Mucosa of rectum (tissue), 2 donors: ENCODE results near the gene SLFN12.

Source experiments
- H3K27ac ChIP-seq, 2 donors: one replicate each; pipeline ENCODE4 v1.7.0; 2013; ENCODE audit warnings: inconsistent platforms in 2 of 2, low read depth in 2 of 2, low read length in 2 of 2
- H3K27me3 ChIP-seq, 2 donors: one replicate each; pipeline ENCODE4 v1.7.0; 2013; ENCODE audit warnings: low read length in 2 of 2; ENCODE audit not compliant: control insufficient read depth in 2 of 2, insufficient read depth in 2 of 2
- H3K36me3 ChIP-seq, 2 donors: one replicate each; pipeline ENCODE4 v1.7.0; 2013; ENCODE audit warnings: low read length in 2 of 2; ENCODE audit not compliant: control insufficient read depth in 2 of 2, insufficient read depth in 2 of 2
- H3K4me1 ChIP-seq, 2 donors: one replicate each; pipeline ENCODE4 v1.7.0; 2013; ENCODE audit warnings: low read length in 2 of 2, mild to moderate bottlenecking in 1 of 2; ENCODE audit not compliant: control insufficient read depth in 2 of 2, insufficient read depth in 2 of 2
- H3K4me3 ChIP-seq, 2 donors: one replicate each; pipeline ENCODE4 v1.7.0; 2013; ENCODE audit warnings: low read length in 2 of 2
- H3K9ac ChIP-seq, 2 donors: one replicate each; pipeline ENCODE4 v1.7.0; 2013; ENCODE audit warnings: low read length in 2 of 2, low read depth in 1 of 2, mild to moderate bottlenecking in 1 of 2
- H3K9me3 ChIP-seq, 2 donors: one replicate each; pipeline ENCODE4 v1.7.0; 2013; ENCODE audit warnings: low read length in 2 of 2; ENCODE audit not compliant: control insufficient read depth in 2 of 2
- donor health status: healthy.
- donor health status: Normal muscosa, but diverticular disease.

SLFN12 gene

DNA sequence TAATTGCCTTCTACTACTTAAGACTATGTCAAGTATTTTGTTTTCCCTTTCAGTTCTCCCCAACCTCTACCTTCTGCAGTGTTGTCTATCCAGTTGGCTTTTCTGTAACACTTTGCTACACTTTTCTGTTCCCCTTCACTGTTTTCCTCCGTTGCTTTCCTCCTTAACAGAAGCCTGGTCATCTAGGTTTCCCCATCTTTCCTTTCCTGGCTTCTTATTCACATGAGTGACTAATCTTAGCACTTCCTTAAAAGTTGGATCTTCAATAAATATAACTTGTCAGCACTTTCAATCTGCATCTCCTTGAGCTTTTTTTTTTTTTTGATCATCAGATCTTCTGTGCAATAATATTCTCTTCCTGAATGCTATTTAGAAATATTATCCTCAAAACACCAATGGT is 56.1 kb downstream of the SLFN12 start:
- Histone ChIP-seq H3K27me3 (peaks cover 0 to 9% of the 10 kb centered on the region in 2 donors), H3K27ac (no peak overlapping the region), H3K4me3 (no peak overlapping the region), H3K9me3 (no peaks in the 10 kb centered on the region), H3K4me1 (peaks cover 0 to 2% of the 10 kb centered on the region in 2 donors), H3K9ac (no peak overlapping the region), H3K36me3 (no peaks in the 10 kb centered on the region)

DNA sequence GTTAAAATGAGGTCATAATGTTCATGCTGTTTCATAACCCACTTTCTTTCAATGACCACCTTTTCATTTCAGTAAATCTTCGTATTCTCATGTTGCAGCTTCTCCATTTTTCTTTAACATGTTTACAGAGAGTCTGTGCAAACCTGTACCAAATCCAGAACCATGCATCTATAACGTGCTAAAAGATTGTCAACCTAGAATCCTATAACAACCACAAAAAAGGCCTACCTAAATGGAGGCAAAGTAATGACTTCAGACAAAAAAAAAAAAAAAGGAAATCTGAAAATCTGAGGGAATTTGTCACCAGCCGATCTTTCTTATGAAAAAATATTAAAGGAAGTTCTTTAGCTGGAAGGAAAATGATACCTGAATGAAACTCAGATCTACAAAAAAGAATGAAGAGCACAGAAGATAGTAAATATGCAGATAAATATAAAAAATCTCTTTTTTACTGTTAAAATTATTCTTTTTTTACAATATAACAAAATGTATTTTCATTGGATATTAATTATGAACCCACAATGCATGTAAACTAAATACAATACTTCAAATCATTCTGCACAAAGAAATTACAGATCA is 57.4 kb downstream of the SLFN12 start:
- H3K27me3 ChIP-seq: peaks cover 0 to 9% of the 10 kb centered on the region in 2 donors
- peak overlapping the region; percentile 91 to 92 for H3K27ac ChIP-seq
- no peaks in the 10 kb centered on the region for H3K36me3 ChIP-seq
- H3K9ac ChIP-seq: peak overlapping the region; percentile 79 to 83
- peak overlapping the region; percentile 75 to 81 for H3K4me3 ChIP-seq
- no peaks in the 10 kb centered on the region for H3K9me3 ChIP-seq
- peaks cover 0 to 2% of the 10 kb centered on the region in 2 donors for H3K4me1 ChIP-seq

GRCh38 chr17:35373984-35374765 is 58.1 kb downstream of the SLFN12 start:
- peak overlapping the region; percentile 91 to 92 for H3K27ac ChIP-seq
- H3K9ac ChIP-seq: peak overlapping the region; percentile 79 to 83
- peaks cover 0 to 9% of the 10 kb centered on the region in 2 donors for H3K27me3 ChIP-seq
- no peaks in the 10 kb centered on the region for H3K9me3 ChIP-seq
- H3K4me1 ChIP-seq: peaks cover 0 to 2% of the 10 kb centered on the region in 2 donors
- H3K36me3 ChIP-seq: no peaks in the 10 kb centered on the region
- peak overlapping the region; percentile 75 to 81 for H3K4me3 ChIP-seq

DNA sequence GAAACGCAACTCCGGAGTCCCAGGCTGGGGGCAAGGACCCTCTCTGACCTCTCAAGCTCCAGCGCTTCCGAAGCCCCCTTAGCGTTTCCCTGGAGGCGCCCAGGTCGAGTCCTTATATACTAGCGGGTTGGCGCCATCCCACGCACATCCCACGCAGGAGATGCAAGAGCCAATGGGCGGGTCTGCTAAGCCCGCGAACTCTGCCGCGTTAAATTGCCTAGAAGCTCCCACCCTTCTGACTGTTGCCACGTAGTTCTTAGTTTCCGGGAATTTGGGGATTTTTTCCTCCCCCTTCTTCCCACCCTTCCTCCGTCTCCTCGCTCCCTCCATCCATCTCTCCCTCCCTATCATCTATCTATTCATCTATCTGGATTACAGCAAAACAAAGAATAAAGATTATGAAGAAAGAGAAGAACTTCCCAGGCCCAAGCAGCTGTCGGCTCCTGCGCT is 58.7 kb downstream of the SLFN12 start, which contains the start of gene SLFN11:
Gene SLFN11, minus strand, starts transcription at position 88 of the 450 bp plus-strand sequence. CDS start 9,814 bp downstream, outside the sequence.
- H3K9ac ChIP-seq: peak within 1 kb of the TSS; percentile 79 to 83
- H3K9me3 ChIP-seq: no peaks in the 10 kb centered on the region
- no peaks in the 10 kb centered on the region for H3K36me3 ChIP-seq
- peaks cover 0 to 4% of the 10 kb centered on the region in 2 donors for H3K4me1 ChIP-seq
- H3K27me3 ChIP-seq: peaks cover 0 to 9% of the 10 kb centered on the region in 2 donors
- H3K4me3 ChIP-seq: peak within 1 kb of the TSS; percentile 75 to 81
- H3K27ac ChIP-seq: peak within 1 kb of the TSS; percentile 91 to 92

- Histone ChIP-seq H3K4me1 (peaks cover 5 to 9% of the 10 kb centered on the region in 2 donors), H3K27me3 (peaks cover 0 to 9% of the 10 kb centered on the region in 2 donors), H3K36me3 (no peaks in the 10 kb centered on the region), H3K27ac (peak overlapping the region; percentile 91 to 92), H3K9me3 (no peaks in the 10 kb centered on the region), H3K9ac (peak overlapping the region; percentile 79 to 83), H3K4me3 (peak overlapping the region; percentile 75 to 81)
These were observed 59.3 kb downstream of the SLFN12 start for GRCh38 chr17:35372846-35373533.

DNA sequence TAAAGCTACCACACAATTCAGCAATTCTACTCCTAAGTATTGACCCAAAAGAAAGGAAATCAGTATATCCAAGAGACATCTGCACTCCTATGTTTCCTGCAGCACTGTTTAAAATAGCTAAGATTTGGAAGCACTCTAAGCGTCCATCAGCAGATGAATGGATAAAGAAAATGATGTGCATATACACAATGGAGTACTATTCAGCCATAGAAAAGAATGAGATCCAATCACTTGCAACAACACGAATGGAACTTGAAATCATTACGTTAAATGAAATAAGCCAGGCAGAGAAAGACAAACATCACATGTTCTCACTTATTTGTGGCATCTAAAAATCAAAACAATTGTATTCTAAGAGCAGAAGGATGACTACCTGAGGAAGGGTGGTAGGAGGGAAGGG is 60.4 kb downstream of the SLFN12 start:
- Histone ChIP-seq H3K27me3 (peaks cover 0 to 9% of the 10 kb centered on the region in 2 donors), H3K27ac (no peak overlapping the region), H3K36me3 (no peaks in the 10 kb centered on the region), H3K4me1 (peaks cover 6 to 18% of the 10 kb centered on the region in 2 donors), H3K9ac (no peak overlapping the region), H3K4me3 (no peak overlapping the region), H3K9me3 (no peaks in the 10 kb centered on the region)

- Histone ChIP-seq H3K9me3 (no peaks in the 10 kb centered on the region), H3K27ac (peak overlapping the region; percentile 28 to 38), H3K9ac (no peak overlapping the region), H3K36me3 (no peaks in the 10 kb centered on the region), H3K27me3 (no peaks in the 10 kb centered on the region), H3K4me3 (peak overlapping the region in 1 of 2 donors; percentile 44), H3K4me1 (peaks cover 6 to 16% of the 10 kb centered on the region in 2 donors)
These were observed 64.0 kb downstream of the SLFN12 start for GRCh38 chr17:35368081-35368830.

DNA sequence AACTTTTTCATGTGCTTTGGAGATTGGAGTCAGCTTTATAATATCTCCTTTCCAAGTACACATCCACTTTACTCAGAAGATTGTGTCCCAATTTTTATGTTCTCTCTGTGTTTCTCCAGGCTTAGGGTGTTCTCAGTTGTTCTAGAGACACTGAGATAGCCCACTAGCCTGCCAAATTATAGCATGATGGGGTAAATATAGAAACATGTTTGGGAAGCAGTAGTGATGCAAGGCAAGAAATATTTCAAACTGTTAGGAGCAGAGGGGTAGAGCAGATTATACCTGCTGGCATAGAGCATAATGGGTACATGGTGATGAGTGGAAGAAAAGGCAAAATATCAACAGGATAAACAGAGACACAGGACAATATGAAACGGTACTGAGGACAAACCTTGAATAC is 71.3 kb downstream of the SLFN12 start:
- H3K36me3 ChIP-seq: peaks cover 0 to 7% of the 10 kb centered on the region in 2 donors
- no peaks in the 10 kb centered on the region for H3K9me3 ChIP-seq

More for the DNA sequence above, 71.3 kb downstream of the SLFN12 start:
- no peak overlapping the region for H3K27ac ChIP-seq
- no peak overlapping the region for H3K4me3 ChIP-seq
- no peak overlapping the region for H3K9ac ChIP-seq
- H3K4me1 ChIP-seq: no peaks in the 10 kb centered on the region
- no peaks in the 10 kb centered on the region for H3K27me3 ChIP-seq
